IMR-90 (cell line): ENCODE data around the gene PAPLN. TPM values are rescaled to one million over a fixed set of nuclear protein-coding genes. Genes with fewer than 3 reads are reported as not detected.

ENCODE experiments used
- ATAC-seq: fragments of 200-7000 bp; cut with Tn5 transposase; 2 replicates; pipeline ENCODE4 v1.9.1; 2020; ENCODE audit warnings: low read depth, mild to moderate bottlenecking, moderate library complexity
- BruUV-seq: library from RNA; stranded (reverse); fragments of 400-500 nt; replicated peaks from 2 replicates; lab custom pipeline; 2021; lab: Mats Ljungman, UMichigan
- CTCF ChIA-PET: fragments of 300-600 bp; formaldehyde crosslinking; extraction: SDS; loops from one replicate; lab custom pipeline; 2021; ENCODE audit warnings: antibody characterized with exemption; lab: Yijun Ruan, JAX
- POLR2A ChIA-PET: fragments of 300-600 bp; sonication (Branson Sonifier 250); formaldehyde crosslinking; loops from one replicate; lab custom pipeline; 2022; ENCODE audit warnings: antibody characterized with exemption; ENCODE audit not compliant: unreplicated experiment; lab: Charles Lee
- DNase-seq: peaks from one replicate; pipeline ENCODE4 v3.0.0; 2013
- H2AFZ ChIP-seq: replicated peaks from 2 replicates; pipeline ENCODE3; 2013; ENCODE audit warnings: low read length, mild to moderate bottlenecking; ENCODE audit not compliant: poor library complexity
- H2AK5ac ChIP-seq: 2 replicates; pipeline ENCODE4 v1.6.1; 2013; ENCODE audit warnings: low read depth, low read length, inconsistent platforms
- H2AK9ac ChIP-seq: replicated peaks from 2 replicates; pipeline ENCODE3; 2013; ENCODE audit warnings: mild to moderate bottlenecking, low read depth, low read length, moderate library complexity; ENCODE audit not compliant: poor library complexity
- H2BK120ac ChIP-seq: 2 replicates; pipeline ENCODE4 v1.6.1; 2013; ENCODE audit warnings: low read depth, low read length, inconsistent platforms
- H2BK15ac ChIP-seq: 3 replicates; pipeline ENCODE4 v1.6.1; 2013; ENCODE audit warnings: low read depth, low read length, inconsistent platforms
- H2BK20ac ChIP-seq: 2 replicates; pipeline ENCODE4 v1.6.1; 2013; ENCODE audit warnings: low read depth, mild to moderate bottlenecking, inconsistent platforms, low read length, moderate library complexity
- H2BK5ac ChIP-seq: 2 replicates; pipeline ENCODE4 v1.6.1; 2013; ENCODE audit warnings: mild to moderate bottlenecking, low read depth, low read length, inconsistent platforms; ENCODE audit not compliant: poor library complexity, severe bottlenecking
- H3K14ac ChIP-seq: replicated peaks from 2 replicates; pipeline ENCODE4 v1.6.1; 2013; ENCODE audit warnings: low read depth, low read length, inconsistent platforms
- H3K18ac ChIP-seq: 2 replicates; pipeline ENCODE4 v1.6.1; 2013; ENCODE audit warnings: low read depth, low read length, control low read depth
- H3K23ac ChIP-seq: 2 replicates; pipeline ENCODE4 v1.6.1; 2013; ENCODE audit warnings: low read depth, low read length, inconsistent platforms
- H3K27ac ChIP-seq: 2 replicates; pipeline ENCODE4 v1.5.1; 2013; ENCODE audit warnings: mild to moderate bottlenecking, control low read depth, low read length; ENCODE audit not compliant: insufficient read depth
- H3K27me3 ChIP-seq: 2 replicates; pipeline ENCODE4 v1.6.1; 2013; ENCODE audit warnings: low read length; ENCODE audit not compliant: control insufficient read depth, insufficient read depth
- H3K36me3 ChIP-seq: 2 replicates; pipeline ENCODE4 v1.6.1; 2013; ENCODE audit warnings: low read length, mixed read lengths; ENCODE audit not compliant: control insufficient read depth, insufficient read depth
- H3K4ac ChIP-seq: 2 replicates; pipeline ENCODE4 v1.6.1; 2013; ENCODE audit warnings: low read depth, low read length, inconsistent platforms
- H3K4me1 ChIP-seq: 2 replicates; pipeline ENCODE4 v1.6.1; 2013; ENCODE audit warnings: low read length, mixed read lengths; ENCODE audit not compliant: control insufficient read depth, insufficient read depth
- H3K4me2 ChIP-seq: 2 replicates; pipeline ENCODE4 v1.6.1; 2013; ENCODE audit warnings: low read depth, mild to moderate bottlenecking, control low read depth, low read length, moderate library complexity
- H3K4me3 ChIP-seq: 2 replicates; pipeline ENCODE4 v1.5.1; 2013; ENCODE audit warnings: low read depth, mild to moderate bottlenecking, control low read depth, low read length, moderate library complexity; ENCODE audit not compliant: insufficient read depth
- H3K56ac ChIP-seq: 2 replicates; pipeline ENCODE4 v1.6.1; 2013; ENCODE audit warnings: low read length, inconsistent platforms; ENCODE audit not compliant: insufficient read depth; ENCODE audit errors: extremely low read depth
- H3K79me1 ChIP-seq, 2 experiments: 2 replicates each; pipeline ENCODE4 v1.6.1; 2013; ENCODE audit warnings: low read length in 2 of 2, inconsistent platforms in 1 of 2, low read depth in 1 of 2
- H3K9ac ChIP-seq: 2 replicates; pipeline ENCODE4 v1.6.1; 2013; ENCODE audit warnings: low read depth, low read length, control low read depth
- H3K9me1 ChIP-seq: 2 replicates; pipeline ENCODE4 v1.6.1; 2013; ENCODE audit warnings: low read length, inconsistent platforms; ENCODE audit not compliant: insufficient read depth
- H3K9me3 ChIP-seq: 2 replicates; pipeline ENCODE4 v1.6.1; 2013; ENCODE audit warnings: low read length; ENCODE audit not compliant: control insufficient read depth, insufficient read depth
- H4K20me1 ChIP-seq: 2 replicates; pipeline ENCODE4 v1.6.1; 2013; ENCODE audit warnings: low read length, inconsistent platforms; ENCODE audit not compliant: insufficient read depth
- H4K5ac ChIP-seq: 2 replicates; pipeline ENCODE4 v1.6.1; 2013; ENCODE audit warnings: mild to moderate bottlenecking, low read depth, low read length, control low read depth
- H4K8ac ChIP-seq, 2 experiments: 2 replicates each; pipeline ENCODE4 v1.6.1; 2013; ENCODE audit warnings: low read depth in 2 of 2, low read length in 2 of 2, control low read depth in 1 of 2, inconsistent platforms in 1 of 2
- H4K91ac ChIP-seq: 2 replicates; pipeline ENCODE4 v1.6.1; 2013; ENCODE audit warnings: low read depth, low read length, inconsistent platforms; ENCODE audit not compliant: insufficient read depth
- RFX5 ChIP-seq: IDR thresholded peaks from 2 replicates; pipeline ENCODE4 v1.8.0; 2012; ENCODE audit warnings: low read depth, mild to moderate bottlenecking, low read length, moderate library complexity
- USF2 ChIP-seq: fragments of 150-350 bp; IDR thresholded peaks from 2 replicates; pipeline ENCODE4 v1.6.1; 2017; ENCODE audit warnings: mild to moderate bottlenecking, antibody characterized with exemption, low read length, low read depth
- WGBS, 2 experiments: methylation state at CpG; one replicate each; pipeline versions ENCODE4 v1.1.5 to v1.1.7; 2013; ENCODE audit warnings: missing lambda C conversion rate in 2 of 2; ENCODE audit not compliant: insufficient read length in 1 of 2; ENCODE audit errors: extremely low coverage in 2 of 2; 5-methylcytosine and 5-hydroxymethylcytosine counted together
- dilution Hi-C: fragments of 300-500 bp; cut with HindIII; formaldehyde crosslinking; loops from one replicate; pipeline ENCODE4 v1.14.3; 2018; ENCODE audit warnings: low sequenced_read_pairs; ENCODE audit not compliant: unreplicated experiment
- in situ Hi-C: fragments of 300-500 bp; cut with MboI; formaldehyde crosslinking; loops from 3 replicates; pipeline ENCODE4 v1.14.3; 2019; ENCODE audit warnings: low sequenced_read_pairs, inconsistent platforms, mixed read lengths
- intact Hi-C: fragments of 100-400 bp; cut with micrococcal nuclease; formaldehyde crosslinking; loops from 2 replicates; pipeline ENCODE4 v1.10.0; 2022
- polyA plus RNA-seq, 3 experiments: library from polyadenylated mRNA; depleted of rRNA; stranded (reverse); fragments of >200 nt; gene quantifications; 2 replicates each; pipeline ENCODE4 v1.2.3, GENCODE V29; 2012; ENCODE audit warnings: low replicate concordance in 1 of 3
- total RNA-seq: library from RNA; depleted of rRNA; stranded (reverse); fragments of >200 nt; gene quantifications from 2 replicates; pipeline ENCODE4 v1.2.3, GENCODE V29; 2012

The PAPLN gene
- total and polyA plus RNA-seq, 2 of the 4 experiments (the other 2 are of a cell fraction) = 0.36 to 1.2 TPM

- H4K91ac ChIP-seq = no peak overlapping the region
- H2BK120ac ChIP-seq = no peak overlapping the region
- no TSS peak for BruUV-seq
- no peak overlapping the region for H3K4me3 ChIP-seq
- H3K9me1 ChIP-seq = peaks cover 6% of the 10 kb centered on the region; the same call in 1 of the 2 replicates
- no peak for ATAC-seq
- no peak overlapping the region for H3K27ac ChIP-seq
- no peak overlapping the region for H3K9ac ChIP-seq
- peaks cover 2% of the 10 kb centered on the region for H3K9me3 ChIP-seq
- H2AFZ ChIP-seq = peak overlapping the region; percentile 33
- in situ Hi-C loops (no loop called here), intact Hi-C loops (no loop called here), dilution Hi-C loops (no loop called here)
- ChIA-PET CTCF (no interaction called here), POLR2A (no interaction called here)
- no peak overlapping the region for H3K56ac ChIP-seq
- no peaks in the 10 kb centered on the region for H3K36me3 ChIP-seq
- H3K23ac ChIP-seq = no peak overlapping the region
- H2BK5ac ChIP-seq = no peak overlapping the region
- H3K79me1 ChIP-seq = peaks cover 0 to 8% of the 10 kb centered on the region in 2 experiments; a peak in 2 of 4 replicates
- no peak overlapping the region for H3K18ac ChIP-seq
- H3K27me3 ChIP-seq = peaks cover 8% of the 10 kb centered on the region; the same call in 1 of the 2 replicates
- no peaks in the 10 kb centered on the region for H3K4me1 ChIP-seq
- no peak overlapping the region for H3K14ac ChIP-seq
- no peak overlapping the region for H2AK9ac ChIP-seq
- no peak overlapping the region for H2BK15ac ChIP-seq
- no peak overlapping the region for H4K8ac ChIP-seq
- WGBS, 2 experiments = no CpG with 5 or more reads among the region's 9 CpGs
- no peaks in the 10 kb centered on the region; the same call in 1 of the 2 replicates for H4K20me1 ChIP-seq
- no peak overlapping the region for H2BK20ac ChIP-seq
- no peak overlapping the region for H4K5ac ChIP-seq
- peak overlapping the region; percentile 13; the same call in 1 of the 2 replicates for H2AK5ac ChIP-seq
- TF ChIP-seq USF2 = no peak
- no peak for TF ChIP-seq RFX5
- peak; percentile 7 for DNase-seq
- H3K4me2 ChIP-seq = no peak overlapping the region
- no peak overlapping the region for H3K4ac ChIP-seq
Observed at GRCh38 chr14:73248108-73248868, 11.0 kb downstream of the PAPLN start.
